HG03097 (cell line): ENCODE results near the gene CCDC102B.
"Not testable (repeated sequence)": the region's sequence is repeated elsewhere in the genome, so short reads cannot be mapped to it uniquely, and the experiment has no call there.

Experiments used
- ATAC-seq: cut with Tn5 transposase; IDR thresholded peaks from one replicate; pipeline ENCODE4 v1.9.1; 2021; ENCODE audit not compliant: unreplicated experiment, low FRiP score

CCDC102B gene

DNA sequence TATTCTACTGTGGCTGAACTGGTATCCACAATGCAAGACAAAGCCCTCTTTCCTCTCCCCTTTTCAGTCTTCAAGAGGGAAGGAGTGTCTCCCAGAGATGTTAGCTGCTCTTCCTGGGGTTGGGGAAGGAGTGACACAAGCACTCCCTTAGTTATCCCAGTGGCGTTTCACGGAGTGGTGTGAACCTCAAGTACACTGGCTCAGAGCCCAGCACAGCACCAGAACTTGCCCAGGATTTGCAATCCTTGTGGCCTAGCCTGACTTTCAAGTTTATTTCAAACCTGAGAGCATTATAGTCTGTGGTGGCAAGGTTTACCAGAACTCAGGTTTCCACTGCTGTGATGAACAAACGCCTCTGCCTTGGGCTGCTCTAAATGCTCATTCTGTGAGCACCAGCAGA, 162.5 kb downstream of the CCDC102B start:
- ATAC-seq: no peak

DNA sequence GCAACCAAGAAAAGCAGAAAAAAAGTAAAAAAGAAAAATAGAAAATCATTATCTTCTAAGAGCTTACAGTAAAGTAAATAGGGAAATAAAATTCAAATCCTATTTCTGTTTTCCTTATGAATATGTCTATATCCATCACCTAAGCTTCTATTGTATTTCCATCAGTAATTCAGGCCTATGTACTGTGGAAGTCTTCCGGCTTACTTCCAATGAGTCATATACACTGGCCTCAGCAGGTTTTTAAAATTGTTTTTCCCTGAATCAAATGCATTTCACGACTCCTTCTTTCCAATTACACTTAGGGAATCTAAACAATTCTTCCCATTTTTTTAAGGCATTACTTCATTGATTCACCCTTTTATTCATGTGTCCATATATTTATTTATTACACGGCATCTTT, 164.7 kb downstream of the CCDC102B start:
- ATAC-seq: no peak

DNA sequence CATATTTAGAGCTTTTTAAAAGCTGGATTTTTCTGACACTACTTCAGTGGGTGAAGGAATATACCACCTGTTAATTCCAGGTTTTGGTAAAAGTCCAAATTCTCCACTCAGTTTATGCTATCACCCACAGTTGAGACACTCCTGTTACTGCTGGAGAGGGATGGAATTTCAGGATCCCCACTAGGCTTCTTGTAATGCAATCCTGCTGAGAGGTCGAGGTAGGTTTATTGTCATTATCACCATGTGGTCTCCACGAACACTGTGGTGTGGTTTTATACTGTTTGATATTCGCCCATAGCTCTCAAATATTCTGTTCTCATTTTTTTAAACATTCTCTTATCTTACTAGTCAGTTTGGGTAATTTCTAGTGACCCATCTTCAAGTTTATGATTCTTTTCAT, 167.9 kb downstream of the CCDC102B start:
- no peak for ATAC-seq

DNA sequence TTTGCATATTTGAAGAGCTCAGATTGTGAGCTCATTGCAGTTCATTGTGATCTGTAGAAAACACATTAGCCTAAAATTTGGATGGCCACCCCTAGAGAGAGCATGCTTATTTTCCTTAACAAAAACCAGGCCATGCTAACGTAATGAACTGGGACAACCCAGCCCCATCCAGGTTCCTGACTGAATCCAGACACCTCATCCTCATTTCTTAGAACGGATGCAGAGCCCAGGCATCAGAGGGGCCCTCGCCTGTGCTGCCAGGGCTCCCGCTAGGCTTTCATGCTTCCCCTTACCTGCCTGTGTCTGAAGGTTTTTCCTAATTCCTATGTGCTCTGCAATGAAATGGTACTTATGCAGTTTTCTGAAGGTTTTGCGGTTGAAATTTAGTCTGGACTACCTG, 171.1 kb downstream of the CCDC102B start:
- ATAC-seq: no peak

DNA sequence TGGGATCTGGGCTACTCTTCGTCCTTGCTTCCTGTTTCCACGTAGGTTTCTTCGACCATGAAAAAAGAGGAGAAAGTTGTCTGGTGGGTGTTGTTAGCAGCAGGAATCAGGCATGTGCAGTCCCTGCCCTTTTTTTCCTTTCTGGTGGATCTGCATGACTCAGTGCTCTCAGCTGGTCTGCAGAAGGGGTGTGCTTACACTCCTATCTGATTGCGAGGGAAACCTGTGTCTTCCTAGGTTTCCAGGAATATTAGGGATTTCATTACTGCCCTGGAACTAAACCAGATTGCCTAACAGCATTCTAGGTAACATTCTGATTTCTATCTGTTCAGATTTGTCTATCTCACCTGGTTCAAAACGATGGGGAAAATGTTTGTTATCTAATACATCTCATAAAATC, 174.3 kb downstream of the CCDC102B start:
- no peak for ATAC-seq

DNA sequence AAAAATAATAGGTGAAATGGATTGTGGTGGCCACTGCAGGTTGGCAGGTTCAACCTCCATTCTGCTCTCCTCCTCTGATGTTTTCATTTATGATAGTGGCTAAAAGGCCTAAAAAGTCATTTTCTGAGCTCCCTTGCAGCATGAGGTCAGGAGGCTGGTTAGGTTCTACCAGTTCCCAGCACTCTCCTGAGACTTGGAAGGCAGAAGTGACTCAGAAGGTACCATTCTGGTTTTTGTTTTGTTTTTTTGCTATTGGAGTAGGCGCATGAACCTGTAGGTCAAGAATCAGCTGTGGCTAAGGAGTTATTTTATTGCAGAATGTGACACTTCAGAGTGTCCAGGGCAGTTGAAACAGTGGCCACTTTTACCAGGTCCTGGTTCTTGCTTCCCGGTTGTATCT, 181.9 kb downstream of the CCDC102B start:
- no peak for ATAC-seq

DNA sequence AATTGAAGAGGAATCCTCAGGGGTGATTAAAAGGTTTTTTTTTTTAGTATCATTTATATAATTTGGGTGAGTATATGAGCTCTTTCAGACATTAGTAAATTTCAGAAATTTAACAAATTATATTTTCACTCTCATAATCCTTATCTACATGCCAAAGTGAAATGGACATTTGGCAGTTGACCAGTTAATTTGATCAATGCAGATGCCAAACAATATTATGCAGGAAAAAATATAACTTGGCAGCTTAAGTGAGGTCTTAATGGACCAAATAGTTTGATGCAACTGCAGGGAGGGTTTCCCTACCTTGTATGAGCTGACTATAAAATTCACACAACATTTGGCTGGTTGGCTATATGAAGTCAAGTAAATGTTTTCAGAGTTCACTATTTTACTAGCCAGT, 185.2 kb downstream of the CCDC102B start:
- no peak for ATAC-seq

DNA sequence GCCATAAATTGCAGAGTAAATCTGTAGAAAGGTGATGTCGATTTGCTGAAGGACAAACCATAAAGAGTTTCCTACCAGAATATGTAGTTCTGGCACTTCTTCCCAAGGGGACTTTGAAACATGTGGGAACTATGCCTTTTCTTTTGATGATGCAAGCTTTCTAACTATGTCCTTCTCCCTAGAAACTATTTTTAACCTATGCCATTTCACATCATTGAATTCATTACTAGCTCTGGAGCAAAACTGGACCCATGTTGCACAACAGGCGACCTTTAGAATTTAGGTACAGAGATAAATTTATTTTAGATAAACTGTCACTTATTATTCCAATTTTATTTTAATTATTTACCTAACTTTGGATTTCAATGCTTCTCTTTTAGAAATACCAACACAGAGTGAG, 186.5 kb downstream of the CCDC102B start:
- ATAC-seq: no peak

DNA sequence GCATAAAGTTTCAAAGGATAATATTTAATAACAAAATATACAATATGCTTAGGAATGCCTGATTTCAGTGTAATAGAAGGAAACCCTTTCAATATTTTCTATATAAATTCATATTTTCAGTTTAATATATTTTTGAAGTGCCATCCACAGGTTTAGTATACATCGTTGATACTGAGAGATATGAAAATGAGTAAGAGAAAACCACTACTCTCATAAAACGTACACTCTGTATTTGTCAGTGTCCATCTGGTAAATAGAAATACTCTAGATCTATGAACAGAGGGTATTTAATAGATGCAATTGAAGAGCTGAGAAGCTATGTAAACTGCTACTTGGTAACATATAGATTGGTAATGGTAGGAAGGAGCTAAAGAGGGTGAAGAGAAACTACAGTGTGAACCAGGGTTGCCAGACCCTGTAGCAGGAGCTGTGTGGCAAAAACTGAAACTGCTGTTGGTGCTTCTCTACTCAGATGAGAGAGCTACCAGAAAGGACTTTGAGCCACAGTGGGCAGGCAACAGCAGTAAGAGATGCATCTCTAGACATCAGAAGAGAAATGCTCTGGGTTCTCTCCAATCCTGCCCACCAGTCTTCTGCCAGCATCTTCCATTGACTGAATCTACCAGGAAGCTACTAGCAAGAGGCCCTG, 187.4 kb downstream of the CCDC102B start:
- peak; percentile 99 for ATAC-seq

DNA sequence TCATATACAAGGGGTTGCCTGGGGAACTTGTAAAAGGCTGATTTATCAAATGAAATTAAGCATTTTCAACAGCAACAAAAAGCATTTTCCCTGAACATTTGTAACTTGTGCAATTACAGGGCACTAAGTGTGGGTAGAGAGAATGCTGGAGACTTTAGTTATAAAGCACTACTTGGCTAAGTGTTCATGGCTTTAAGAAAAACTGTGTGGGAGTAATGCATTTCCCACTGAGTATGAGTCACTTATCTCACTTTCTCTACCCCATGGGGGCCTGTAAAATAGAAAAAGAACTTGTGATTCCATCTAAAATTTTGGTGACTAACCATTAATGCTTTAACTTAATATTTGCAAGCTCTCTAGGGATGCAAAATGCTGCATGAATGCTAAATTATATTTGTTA, 193.4 kb downstream of the CCDC102B start:
- no peak for ATAC-seq

DNA sequence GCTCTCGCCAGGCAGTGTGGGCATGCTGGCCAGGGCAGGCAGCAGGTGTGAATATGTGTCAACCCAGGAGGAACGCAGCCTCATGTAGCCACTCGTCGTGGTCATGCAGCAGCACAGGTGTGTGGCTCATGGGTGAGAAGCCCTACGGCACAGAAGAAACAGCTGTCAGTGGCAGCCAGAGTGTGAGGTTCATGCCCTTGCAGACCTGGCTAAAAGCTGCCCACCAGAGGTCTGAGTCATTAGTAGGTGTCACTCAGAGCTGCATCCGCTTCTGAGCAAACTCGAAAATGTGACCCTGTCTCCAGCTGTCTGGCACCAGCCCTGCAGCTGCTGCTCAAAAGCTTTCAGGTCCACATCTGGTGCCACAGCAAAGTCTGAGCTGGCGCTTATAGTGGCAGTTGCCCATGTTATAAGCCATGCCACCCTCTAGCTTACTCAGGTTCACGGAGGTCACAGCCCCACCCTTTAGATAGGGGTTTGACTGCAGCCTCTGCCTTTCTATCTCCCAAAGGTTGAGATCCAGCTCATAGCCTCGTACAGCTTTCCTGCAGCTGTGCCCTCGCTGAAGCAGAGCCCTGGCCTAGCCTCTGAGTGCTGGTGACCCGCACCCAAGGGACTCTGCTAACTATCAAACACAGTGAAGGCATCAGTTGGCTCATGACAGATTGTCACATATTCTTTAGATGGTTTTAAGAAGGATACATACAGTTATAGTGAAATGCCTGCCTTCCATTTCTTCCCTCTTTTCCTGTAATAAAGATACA, 195.0 kb downstream of the CCDC102B start:
- no peak for ATAC-seq

DNA sequence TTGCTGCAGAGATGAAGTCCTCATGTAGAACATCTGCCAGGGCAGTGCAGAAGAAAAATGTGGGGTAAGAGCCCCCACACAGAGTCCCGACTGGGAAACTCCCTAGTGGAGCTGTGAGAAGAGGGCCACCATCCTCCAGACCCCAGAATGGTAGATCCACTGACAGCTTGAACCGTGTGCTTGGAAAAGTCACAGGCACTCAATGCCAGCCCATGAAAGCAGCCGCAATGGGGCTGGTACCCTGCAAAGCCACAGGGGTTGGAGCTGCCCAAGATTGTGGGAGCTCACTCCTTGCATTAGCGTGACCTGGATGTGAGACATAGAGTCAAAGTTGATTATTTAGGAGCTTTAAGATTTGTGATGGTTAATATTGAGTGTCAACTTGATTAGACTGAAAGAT, 197.8 kb downstream of the CCDC102B start:
- ATAC-seq: no peak

DNA sequence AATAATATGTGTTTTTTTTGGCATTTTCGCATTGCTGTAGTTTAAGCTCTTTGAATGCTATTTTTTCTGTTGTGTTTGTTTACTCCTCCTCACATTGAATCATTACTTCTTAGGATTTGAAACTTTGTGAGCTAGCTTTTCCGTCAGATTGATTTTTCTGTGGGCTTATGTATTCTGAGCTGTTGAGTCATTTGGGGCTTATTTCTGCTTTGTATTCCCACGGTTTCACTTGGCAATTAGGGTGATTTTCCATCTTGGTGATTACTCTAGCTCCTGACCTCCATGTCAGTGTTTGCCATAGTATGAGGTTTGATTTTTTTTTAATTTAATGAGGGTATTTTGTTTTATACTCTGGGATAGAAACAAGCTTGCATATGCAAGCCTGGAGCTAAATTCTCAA, 200.0 kb downstream of the CCDC102B start:
- ATAC-seq: no peak

DNA sequence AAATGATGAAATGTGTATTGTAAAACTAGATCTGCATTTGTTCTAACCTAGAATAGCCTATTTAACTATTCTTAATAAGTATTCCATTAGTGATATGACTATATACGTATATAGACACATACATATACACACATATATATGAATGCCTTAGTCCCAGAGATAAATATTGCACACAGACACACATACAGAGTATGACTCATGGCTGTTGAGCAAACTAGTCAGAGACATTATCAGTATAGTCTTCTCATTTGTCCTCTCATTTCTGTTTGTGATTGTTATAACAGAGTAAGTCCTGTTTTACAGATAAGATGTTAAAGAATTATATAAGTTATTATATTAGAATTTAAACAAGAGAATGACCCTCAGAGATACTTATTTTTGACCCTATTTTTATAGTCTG, 202.5 kb downstream of the CCDC102B start:
- no peak for ATAC-seq

DNA sequence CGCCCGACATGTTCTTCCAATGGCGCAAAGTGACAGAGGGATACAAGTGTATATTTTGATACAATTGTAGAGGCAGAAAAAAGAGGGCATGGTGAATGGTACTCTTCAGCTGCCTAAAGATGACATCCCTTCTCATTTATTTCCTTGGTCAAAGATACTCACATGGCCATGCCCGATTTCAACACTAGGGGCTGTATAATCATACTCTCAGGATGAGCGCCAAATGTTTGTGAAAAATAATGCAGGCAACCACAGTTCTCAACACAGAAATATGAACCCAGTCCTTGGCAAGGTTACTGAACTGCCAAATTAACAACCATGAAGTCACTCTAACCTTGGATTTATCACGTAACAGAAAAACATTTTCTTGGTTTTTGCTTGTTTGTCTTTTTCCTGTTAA, 204.4 kb downstream of the CCDC102B start:
- no peak for ATAC-seq

DNA sequence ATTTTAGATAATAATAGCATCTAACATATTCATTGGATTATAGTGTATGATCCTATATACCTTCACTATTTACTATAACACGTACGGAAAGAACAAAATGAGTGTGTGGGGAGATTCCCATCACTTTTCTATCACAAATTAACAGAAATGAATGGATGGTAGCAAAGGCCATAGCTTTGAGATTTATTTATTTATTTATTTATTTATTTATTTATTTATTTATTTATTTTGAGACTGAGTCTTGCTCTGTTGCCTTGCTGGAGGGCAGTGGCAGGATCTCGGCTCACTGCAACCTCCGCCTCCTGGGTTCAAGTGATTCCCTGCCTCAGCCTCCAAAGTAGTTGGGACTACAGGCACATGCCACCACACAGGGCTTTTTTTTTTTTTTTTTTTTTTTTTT, 208.3 kb downstream of the CCDC102B start:
- ATAC-seq: not testable (repeated sequence)

DNA sequence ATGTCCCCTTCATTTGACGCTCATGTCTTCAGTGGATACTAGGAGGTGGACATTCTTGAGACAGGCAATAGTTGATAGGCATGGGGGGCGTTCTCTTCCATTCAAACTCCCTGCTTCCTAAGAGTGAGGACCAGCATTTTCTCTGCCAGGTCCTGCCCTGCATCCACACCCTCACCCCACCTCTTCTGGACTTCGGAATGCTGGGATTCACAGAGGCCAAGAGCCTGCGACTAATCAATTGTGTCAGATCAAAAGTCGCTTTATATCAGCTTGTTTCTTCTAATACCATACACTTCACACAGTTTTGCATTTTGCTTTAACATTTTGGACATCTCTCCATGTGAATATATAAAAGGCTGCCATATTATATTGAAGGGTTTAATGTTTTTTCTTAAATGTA, 210.7 kb downstream of the CCDC102B start:
- ATAC-seq: no peak

DNA sequence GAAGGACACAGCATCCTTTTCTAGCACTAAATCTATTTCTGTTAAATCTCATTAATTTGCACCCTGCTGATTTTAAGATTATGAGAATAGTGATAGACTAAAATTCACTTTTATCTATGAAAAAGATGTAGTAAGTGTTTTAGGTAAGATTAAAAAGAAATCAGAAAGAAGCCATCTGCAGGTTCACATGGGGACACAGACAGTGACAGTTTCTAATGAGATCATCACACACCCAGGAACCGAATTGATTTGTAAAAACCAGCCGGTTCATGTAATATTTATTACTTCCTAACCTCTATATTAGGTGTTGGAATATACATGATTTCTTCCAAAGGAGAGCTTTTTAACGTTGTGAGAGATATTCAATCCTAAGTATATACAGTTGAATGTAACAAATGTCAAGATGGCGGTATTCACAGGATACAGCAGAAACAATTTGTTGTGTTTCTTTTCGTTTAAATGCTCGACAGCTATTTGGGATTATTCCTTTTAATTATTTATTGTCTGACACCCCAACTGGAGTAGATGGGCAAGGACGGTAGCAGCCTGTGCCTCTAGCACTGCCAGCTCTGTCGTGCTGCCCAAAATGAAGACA, 223.4 kb downstream of the CCDC102B start:
- ATAC-seq: no peak

DNA sequence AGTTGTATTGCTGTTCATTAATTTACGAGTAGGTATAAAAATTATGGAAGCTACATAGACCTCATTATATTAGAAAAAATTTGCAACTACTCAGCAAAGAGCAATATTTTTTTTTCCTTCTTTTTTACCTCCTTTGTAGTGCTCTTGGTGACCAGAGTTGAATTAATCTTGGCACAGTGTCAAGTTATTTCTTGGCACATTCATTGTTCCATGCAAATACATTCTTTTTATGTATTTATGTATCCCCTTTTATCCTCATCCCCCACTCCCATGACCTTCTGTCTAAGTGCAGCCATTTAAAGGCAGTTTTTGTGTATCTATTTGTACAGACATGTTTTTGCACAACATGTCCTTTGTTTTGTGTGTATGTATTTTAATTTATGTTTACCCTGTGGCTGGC, 224.5 kb downstream of the CCDC102B start:
- ATAC-seq: no peak

DNA sequence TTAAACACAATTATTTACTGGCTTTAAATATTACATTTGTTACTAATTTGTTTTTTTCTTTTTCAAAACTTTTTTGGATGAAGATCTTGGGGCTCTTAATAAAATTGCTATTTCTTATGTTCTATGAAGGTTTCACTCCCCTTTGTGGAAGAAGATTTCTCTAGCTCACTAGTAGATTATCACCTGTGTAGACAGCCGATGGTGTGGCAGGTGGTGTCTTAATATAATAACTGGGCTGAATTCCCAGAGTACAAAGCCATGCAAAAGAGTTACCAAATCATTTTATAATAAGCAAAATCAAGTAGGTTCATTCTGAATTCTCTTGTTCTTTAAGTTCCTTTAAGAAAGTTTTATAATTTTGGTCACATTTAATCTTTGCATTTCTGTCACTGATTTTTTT, 233.7 kb downstream of the CCDC102B start:
- ATAC-seq: no peak

DNA sequence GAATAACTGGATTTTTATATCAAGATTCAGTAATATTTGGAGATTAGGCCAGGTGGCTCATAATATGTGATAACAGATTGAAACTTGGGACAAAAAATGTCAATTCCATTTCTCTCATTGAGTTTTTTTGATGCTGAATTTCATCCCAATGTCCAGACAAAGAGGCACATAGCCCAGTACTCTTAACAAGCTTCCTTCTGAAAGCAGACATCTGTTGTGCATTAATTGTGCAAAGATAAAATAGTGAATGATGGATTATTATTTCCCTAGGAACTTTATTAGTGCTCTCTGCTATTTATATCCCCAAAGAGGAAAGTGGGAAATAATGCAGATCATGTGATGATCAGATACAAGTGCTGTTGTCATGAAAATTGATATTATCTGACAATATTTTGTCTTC, 234.1 kb downstream of the CCDC102B start:
- no peak for ATAC-seq

DNA sequence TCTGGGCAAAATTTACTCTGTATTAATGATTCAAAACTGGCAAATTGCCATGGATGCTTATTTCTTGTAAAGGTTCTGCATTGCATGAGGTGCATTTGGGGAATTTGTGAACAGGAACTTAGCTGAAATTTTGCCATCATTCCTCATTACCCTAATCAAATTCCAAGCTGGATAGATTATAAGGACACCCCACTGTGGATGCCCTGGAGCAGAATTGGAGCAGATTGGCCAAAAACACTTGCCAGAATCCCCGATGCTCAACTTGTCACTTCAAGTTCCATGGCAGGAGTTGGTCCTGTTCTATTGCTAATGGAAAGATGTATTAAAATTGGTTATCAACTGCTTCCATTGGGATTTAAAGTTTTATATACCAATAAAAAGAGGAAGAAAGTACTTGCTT, 237.9 kb downstream of the CCDC102B start:
- no peak for ATAC-seq
